Progenitor cell of endocrine pancreas (in vitro differentiated cells): Measurements from ENCODE around the gene MUC16. TPM values are rescaled to one million over a fixed set of nuclear protein-coding genes. Genes with fewer than 3 reads are reported as not detected.
A peak's percentile ranks its signal among the peaks of the same experiment; 100 is the strongest.

Source experiments
- DNase-seq: peaks from one replicate; pipeline ENCODE4 v3.0.0; 2021; ENCODE audit warnings: low spot score; ENCODE audit not compliant: unreplicated experiment
- H3K27ac Mint-ChIP-seq: 2 replicates; pipeline ENCODE4 v1.8.0; 2021; ENCODE audit warnings: mild to moderate bottlenecking, moderate library complexity, mixed read lengths
- H3K27me3 Mint-ChIP-seq: 2 replicates; pipeline ENCODE4 v1.8.0; 2021; ENCODE audit warnings: mixed read lengths
- H3K36me3 Mint-ChIP-seq: 2 replicates; pipeline ENCODE4 v1.8.0; 2022; ENCODE audit warnings: mixed read lengths; ENCODE audit not compliant: insufficient read depth
- H3K4me1 Mint-ChIP-seq: 2 replicates; pipeline ENCODE4 v1.8.0; 2021; ENCODE audit warnings: low read depth, mixed read lengths
- H3K4me3 Mint-ChIP-seq: 2 replicates; pipeline ENCODE4 v1.8.0; 2021; ENCODE audit warnings: low read depth, mild to moderate bottlenecking, moderate library complexity, mixed read lengths
- H3K9me3 Mint-ChIP-seq: 2 replicates; pipeline ENCODE4 v1.8.0; 2021; ENCODE audit warnings: low read depth, mixed read lengths
- total RNA-seq: library from RNA; stranded (reverse); gene quantifications from 2 replicates; pipeline ENCODE4 v1.2.1, GENCODE V29; 2021
- TF ChIP-seq, protein P1 (sequence below): fragments of 200-600 bp; sonication (generic); IDR thresholded peaks from one replicate; pipeline ENCODE4 v1.5.0; 2021; ENCODE audit warnings: antibody characterized with exemption, mild to moderate bottlenecking; ENCODE audit not compliant: unreplicated experiment

Gene MUC16
- total RNA-seq, 1 donor from 2014 or later: 0.43 TPM

DNA sequence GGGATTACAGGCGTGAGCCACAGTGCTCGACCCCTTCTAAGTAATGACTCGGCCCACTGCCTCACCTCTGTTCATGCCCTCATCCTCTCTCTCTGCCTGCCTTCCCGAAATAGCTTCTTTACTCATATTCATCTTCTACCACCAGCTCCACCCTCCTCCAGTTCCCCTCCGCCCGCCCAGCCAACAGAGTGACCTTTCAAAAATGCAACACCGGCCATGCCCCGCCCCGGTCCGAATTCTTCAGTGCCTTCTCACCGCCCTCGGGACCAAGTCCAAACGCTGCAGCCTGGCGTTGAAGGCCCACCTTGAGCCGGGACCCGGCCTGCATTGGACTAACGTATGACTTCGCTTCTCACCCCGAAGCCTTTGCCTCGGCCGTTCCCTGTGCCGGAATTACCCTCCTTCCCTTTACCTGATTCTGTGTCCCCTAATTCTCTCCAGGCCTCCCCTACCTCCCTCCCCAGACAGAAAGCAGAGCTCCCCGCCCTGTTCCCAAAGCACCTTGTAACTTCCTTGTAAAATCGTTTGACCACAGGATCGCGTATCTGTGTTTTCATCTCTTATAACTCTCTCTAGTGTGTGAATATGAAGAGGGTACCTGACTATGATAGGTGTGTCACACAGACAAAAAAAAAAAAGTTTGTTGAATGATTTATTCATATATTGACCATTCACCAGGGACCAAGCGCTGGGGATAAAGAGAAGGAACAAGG is 8.1 kb upstream of the MUC16 start:
- H3K9me3 Mint-ChIP-seq: no peaks in the 10 kb centered on the region
- H3K27me3 Mint-ChIP-seq: no peaks in the 10 kb centered on the region
- TF ChIP-seq, protein P1, sequence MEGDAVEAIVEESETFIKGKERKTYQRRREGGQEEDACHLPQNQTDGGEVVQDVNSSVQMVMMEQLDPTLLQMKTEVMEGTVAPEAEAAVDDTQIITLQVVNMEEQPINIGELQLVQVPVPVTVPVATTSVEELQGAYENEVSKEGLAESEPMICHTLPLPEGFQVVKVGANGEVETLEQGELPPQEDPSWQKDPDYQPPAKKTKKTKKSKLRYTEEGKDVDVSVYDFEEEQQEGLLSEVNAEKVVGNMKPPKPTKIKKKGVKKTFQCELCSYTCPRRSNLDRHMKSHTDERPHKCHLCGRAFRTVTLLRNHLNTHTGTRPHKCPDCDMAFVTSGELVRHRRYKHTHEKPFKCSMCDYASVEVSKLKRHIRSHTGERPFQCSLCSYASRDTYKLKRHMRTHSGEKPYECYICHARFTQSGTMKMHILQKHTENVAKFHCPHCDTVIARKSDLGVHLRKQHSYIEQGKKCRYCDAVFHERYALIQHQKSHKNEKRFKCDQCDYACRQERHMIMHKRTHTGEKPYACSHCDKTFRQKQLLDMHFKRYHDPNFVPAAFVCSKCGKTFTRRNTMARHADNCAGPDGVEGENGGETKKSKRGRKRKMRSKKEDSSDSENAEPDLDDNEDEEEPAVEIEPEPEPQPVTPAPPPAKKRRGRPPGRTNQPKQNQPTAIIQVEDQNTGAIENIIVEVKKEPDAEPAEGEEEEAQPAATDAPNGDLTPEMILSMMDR: no peak
- H3K27ac Mint-ChIP-seq: no peak overlapping the region
- H3K4me3 Mint-ChIP-seq: no peak overlapping the region
- H3K36me3 Mint-ChIP-seq: no peaks in the 10 kb centered on the region
- peaks cover 3% of the 10 kb centered on the region for H3K4me1 Mint-ChIP-seq
- no peak for DNase-seq

DNA sequence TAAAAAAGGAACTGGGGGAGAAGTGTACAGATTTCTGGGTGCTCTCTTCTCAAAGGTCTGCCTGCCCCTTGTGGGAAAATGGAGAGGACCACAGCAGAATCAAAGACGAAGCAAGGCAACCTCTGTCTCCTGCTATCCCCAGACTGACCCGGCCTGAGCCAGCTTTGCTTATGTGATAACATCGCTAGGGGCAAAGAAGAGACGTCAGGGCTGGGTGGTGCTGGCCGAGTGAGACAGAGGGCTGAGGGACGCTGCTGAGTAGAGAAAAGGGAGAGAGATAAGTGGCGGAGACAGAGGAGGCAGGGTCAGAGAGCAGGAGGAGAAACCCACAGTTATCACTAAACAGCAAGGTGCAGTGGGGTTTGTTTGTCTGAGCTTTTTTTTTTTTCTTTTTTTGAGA is 4.6 kb upstream of the MUC16 start:
- DNase-seq: no peak
- H3K9me3 Mint-ChIP-seq: no peaks in the 10 kb centered on the region
- peak overlapping the region; percentile 11 for H3K27ac Mint-ChIP-seq
- H3K27me3 Mint-ChIP-seq: no peaks in the 10 kb centered on the region
- H3K4me3 Mint-ChIP-seq: no peak overlapping the region
- H3K36me3 Mint-ChIP-seq: no peaks in the 10 kb centered on the region
- TF ChIP-seq, protein P1: no peak
- peaks cover 2% of the 10 kb centered on the region for H3K4me1 Mint-ChIP-seq

DNA sequence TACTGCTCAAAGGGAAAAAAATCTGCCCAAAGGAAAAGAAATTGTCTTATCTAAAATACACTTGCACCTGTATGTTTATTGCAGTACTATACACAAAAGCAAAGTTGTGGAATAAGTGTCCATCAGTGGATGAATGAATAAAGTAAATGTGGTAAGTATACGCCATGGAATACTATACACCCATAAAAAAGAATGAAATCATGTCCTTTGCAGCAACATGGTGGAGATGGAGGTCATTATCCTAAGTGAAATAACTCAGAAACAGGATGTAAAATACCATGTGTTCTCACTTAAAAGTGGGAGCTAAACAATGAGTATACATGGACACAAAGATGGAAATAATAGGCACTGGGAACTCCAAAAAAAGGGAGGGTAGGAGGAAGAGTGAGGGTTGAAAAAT is 3.8 kb upstream of the MUC16 start:
- H3K36me3 Mint-ChIP-seq: no peaks in the 10 kb centered on the region
- H3K4me3 Mint-ChIP-seq: no peak overlapping the region
- H3K4me1 Mint-ChIP-seq: peaks cover 3% of the 10 kb centered on the region
- no peak overlapping the region for H3K27ac Mint-ChIP-seq
- TF ChIP-seq, protein P1: no peak
- no peaks in the 10 kb centered on the region for H3K9me3 Mint-ChIP-seq
- DNase-seq: no peak
- no peaks in the 10 kb centered on the region for H3K27me3 Mint-ChIP-seq

DNA sequence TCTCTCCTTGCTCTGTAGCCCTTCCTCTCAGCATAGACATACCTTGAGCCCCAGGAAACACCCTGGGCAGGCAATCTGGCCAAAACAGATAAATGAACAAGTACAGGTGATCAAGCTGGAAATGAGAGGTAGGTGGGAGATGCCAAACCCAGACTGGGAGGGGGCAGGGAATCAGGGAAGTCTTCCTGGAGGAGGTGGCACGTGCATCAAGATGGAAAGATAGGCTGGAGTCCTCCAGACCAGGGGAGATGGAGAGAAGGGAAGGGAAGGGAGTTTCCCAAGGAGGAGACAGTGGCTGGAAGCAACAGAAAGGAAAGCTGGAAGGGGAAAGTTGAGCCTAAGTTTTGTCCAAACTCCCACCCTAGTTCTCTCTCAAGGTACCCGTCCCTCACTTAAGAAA is 1.7 kb upstream of the MUC16 start:
- TF ChIP-seq, protein P1: no peak
- no peaks in the 10 kb centered on the region for H3K27me3 Mint-ChIP-seq
- H3K9me3 Mint-ChIP-seq: no peaks in the 10 kb centered on the region
- H3K36me3 Mint-ChIP-seq: no peaks in the 10 kb centered on the region
- DNase-seq: no peak
- H3K4me1 Mint-ChIP-seq: peaks cover 4% of the 10 kb centered on the region
- no peak overlapping the region for H3K4me3 Mint-ChIP-seq
- H3K27ac Mint-ChIP-seq: peak overlapping the region; percentile 23

DNA sequence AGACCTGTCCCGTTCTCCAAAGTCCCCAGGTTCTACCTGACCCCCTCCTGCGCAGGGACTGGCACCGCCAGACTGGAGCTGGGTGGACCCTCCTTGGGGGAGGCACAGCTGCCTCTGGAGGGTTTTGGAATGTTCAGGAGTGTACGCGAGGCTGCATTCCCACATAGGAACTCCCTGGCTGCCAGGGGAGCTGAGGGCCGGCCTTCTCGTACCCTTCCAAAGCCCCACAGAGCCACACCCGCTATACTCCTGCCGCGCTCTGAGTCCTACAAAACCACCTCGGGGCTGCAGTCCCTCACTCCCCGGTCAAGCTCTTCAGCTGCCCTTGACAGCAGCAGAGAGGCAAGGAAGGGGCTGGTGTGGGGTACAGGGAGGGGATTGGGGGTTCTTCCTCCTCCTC is 484 bp upstream of the MUC16 start:
- no peak for DNase-seq
- Mint-ChIP-seq H3K4me1 (peaks cover 4% of the 10 kb centered on the region), H3K4me3 (no peak overlapping the region), H3K27ac (no peak overlapping the region), H3K27me3 (no peaks in the 10 kb centered on the region), H3K36me3 (no peaks in the 10 kb centered on the region), H3K9me3 (no peaks in the 10 kb centered on the region)
- TF ChIP-seq, protein P1: no peak
